Vagina (tissue), 2 donors: ENCODE measurements around the gene SLC5A12. TPM values are rescaled to one million over a fixed set of nuclear protein-coding genes. Genes with fewer than 3 reads are reported as not detected.

Experiments
- DNase-seq, 2 donors: peaks; one replicate each; pipeline ENCODE4 v3.0.0-alpha.2; 2017; ENCODE audit errors: extremely low spot score in 2 of 2
- H3K27ac ChIP-seq: fragments of 200-600 bp; sonication (generic); one replicate; pipeline ENCODE4 v1.5.1; 2019
- H3K27me3 ChIP-seq: fragments of 200-600 bp; sonication (generic); one replicate; pipeline ENCODE4 v1.5.1; 2019
- H3K36me3 ChIP-seq, 2 donors: fragments of 200-600 bp; sonication (generic); one replicate each; pipeline ENCODE4 v1.5.1; 2017 to 2019
- H3K4me1 ChIP-seq: fragments of 200-600 bp; sonication (generic); one replicate; pipeline ENCODE4 v1.5.1; 2019
- H3K4me3 ChIP-seq, 2 donors: fragments of 200-600 bp; sonication (generic); 1 replicate in 1 of 2; 2 replicates in 1 of 2; pipeline ENCODE4 v1.5.1; 2016 to 2019
- H3K9me3 ChIP-seq: fragments of 200-600 bp; sonication (generic); one replicate; pipeline ENCODE4 v1.5.1; 2019
- POLR2A ChIP-seq, 2 donors: fragments of 450-650 bp; IDR thresholded peaks; one replicate each; pipeline ENCODE4 v1.6.1; 2017; ENCODE audit warnings: antibody characterized with exemption in 2 of 2, mild to moderate bottlenecking in 2 of 2, moderate library complexity in 2 of 2
- POLR2AphosphoS5 ChIP-seq, 2 donors: sonication (generic); formaldehyde crosslinking; IDR thresholded peaks; one replicate each; pipeline ENCODE4 v1.9.0; 2017; ENCODE audit warnings: antibody characterized with exemption in 2 of 2, mild to moderate bottlenecking in 2 of 2, low read depth in 1 of 2; ENCODE audit not compliant: insufficient read depth in 1 of 2
- intact Hi-C: fragments of 100-400 bp; cut with DNase I; formaldehyde crosslinking; loops from one replicate; pipeline ENCODE4 v1.15.1; 2023
- total RNA-seq: library from RNA; depleted of rRNA; stranded (reverse); fragments of >200 nt; gene quantifications from one replicate; pipeline ENCODE4 v1.2.3, GENCODE V29; 2016
- TF ChIP-seq, protein P1 (sequence below), 3 experiments: fragments of 450-650 bp in 2 of 3; fragments of 200-600 bp in 1 of 3; sonication (generic) in 1 of 3; IDR thresholded peaks; one replicate each; pipeline ENCODE4 v1.5.1; 2017 to 2019; ENCODE audit warnings: antibody characterized with exemption in 3 of 3, mild to moderate bottlenecking in 2 of 3, moderate library complexity in 2 of 3

Gene SLC5A12
- total RNA-seq, 1 donor from 2014 or later, result not detected

DNA sequence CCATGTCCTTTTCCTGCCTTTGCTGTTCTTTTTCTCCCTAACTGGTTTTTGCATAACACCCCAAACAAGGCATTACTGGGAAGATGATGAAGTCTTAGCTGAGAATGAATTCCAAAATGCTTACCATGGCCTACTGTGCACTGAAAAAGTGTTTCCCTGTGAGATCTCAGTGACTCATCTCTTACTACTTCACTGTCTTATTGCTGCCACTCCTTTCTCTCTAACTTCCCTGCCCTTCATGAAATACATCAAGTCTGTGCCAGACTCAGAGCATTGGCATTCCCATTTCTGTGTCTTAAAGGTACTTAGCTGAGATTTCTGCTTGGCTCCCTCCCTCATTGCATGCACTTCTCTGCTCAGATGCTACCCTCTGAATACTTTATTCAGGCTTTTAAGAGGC lies 100.7 kb downstream of the SLC5A12 start:
- no peak for TF ChIP-seq POLR2A (IDR thresholded peaks at IDR 0.05)
- peak in 1 of 2 donors; percentile 14 for TF ChIP-seq POLR2AphosphoS5 (IDR thresholded peaks at IDR 0.05; ENCODE audit: insufficient read depth in 1 of 2, low read depth in 1 of 2)
- no peaks in the 10 kb centered on the region for H3K36me3 ChIP-seq
- H3K4me3 ChIP-seq, result no peak overlapping the region
- H3K4me1 ChIP-seq, result no peaks in the 10 kb centered on the region
- no peaks in the 10 kb centered on the region for H3K27me3 ChIP-seq
- H3K9me3 ChIP-seq, result no peaks in the 10 kb centered on the region
- intact Hi-C loops, result no loop called here
- DNase-seq, result no peak
- no peak overlapping the region for H3K27ac ChIP-seq

GRCh38 chr11:26620282-26621045 lies 101.4 kb downstream of the SLC5A12 start:
- H3K4me1 ChIP-seq, result no peaks in the 10 kb centered on the region
- TF ChIP-seq POLR2AphosphoS5 (IDR thresholded peaks at IDR 0.05; ENCODE audit: insufficient read depth in 1 of 2, low read depth in 1 of 2) (no peak), POLR2A (IDR thresholded peaks at IDR 0.05) (no peak)
- TF ChIP-seq, protein P1, sequence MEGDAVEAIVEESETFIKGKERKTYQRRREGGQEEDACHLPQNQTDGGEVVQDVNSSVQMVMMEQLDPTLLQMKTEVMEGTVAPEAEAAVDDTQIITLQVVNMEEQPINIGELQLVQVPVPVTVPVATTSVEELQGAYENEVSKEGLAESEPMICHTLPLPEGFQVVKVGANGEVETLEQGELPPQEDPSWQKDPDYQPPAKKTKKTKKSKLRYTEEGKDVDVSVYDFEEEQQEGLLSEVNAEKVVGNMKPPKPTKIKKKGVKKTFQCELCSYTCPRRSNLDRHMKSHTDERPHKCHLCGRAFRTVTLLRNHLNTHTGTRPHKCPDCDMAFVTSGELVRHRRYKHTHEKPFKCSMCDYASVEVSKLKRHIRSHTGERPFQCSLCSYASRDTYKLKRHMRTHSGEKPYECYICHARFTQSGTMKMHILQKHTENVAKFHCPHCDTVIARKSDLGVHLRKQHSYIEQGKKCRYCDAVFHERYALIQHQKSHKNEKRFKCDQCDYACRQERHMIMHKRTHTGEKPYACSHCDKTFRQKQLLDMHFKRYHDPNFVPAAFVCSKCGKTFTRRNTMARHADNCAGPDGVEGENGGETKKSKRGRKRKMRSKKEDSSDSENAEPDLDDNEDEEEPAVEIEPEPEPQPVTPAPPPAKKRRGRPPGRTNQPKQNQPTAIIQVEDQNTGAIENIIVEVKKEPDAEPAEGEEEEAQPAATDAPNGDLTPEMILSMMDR (IDR thresholded peaks at IDR 0.05), result no peak
- no peak overlapping the region for H3K27ac ChIP-seq
- H3K36me3 ChIP-seq, result no peaks in the 10 kb centered on the region
- no peaks in the 10 kb centered on the region for H3K9me3 ChIP-seq
- intact Hi-C loops, result no loop called here
- DNase-seq, result no peak
- no peak overlapping the region for H3K4me3 ChIP-seq
- H3K27me3 ChIP-seq, result no peaks in the 10 kb centered on the region

- TF ChIP-seq, protein P1 (IDR thresholded peaks at IDR 0.05), result no peak
- no peak for TF ChIP-seq POLR2A (IDR thresholded peaks at IDR 0.05)
- TF ChIP-seq POLR2AphosphoS5 (IDR thresholded peaks at IDR 0.05; ENCODE audit: insufficient read depth in 1 of 2, low read depth in 1 of 2), result no peak
- Histone ChIP-seq H3K27ac (no peak overlapping the region), H3K4me3 (no peak overlapping the region), H3K27me3 (no peaks in the 10 kb centered on the region), H3K9me3 (no peaks in the 10 kb centered on the region), H3K4me1 (no peaks in the 10 kb centered on the region), H3K36me3 (no peaks in the 10 kb centered on the region)
- DNase-seq, result no peak
- intact Hi-C loops, result no loop called here
These were observed 103.4 kb downstream of the SLC5A12 start for GRCh38 chr11:26618441-26618840.

Other genes with a start within 250 kb of the SLC5A12 start
- 8.3 TPM for gene MUC15, start 149.8 kb downstream of the SLC5A12 start, total RNA-seq